Type B pancreatic cell (in vitro differentiated cells): Measurements from ENCODE around the gene SGSH. TPM values are rescaled to one million over a fixed set of nuclear protein-coding genes. Genes with fewer than 3 reads are reported as not detected.
"Not testable (repeated sequence)": the region's sequence is repeated elsewhere in the genome, so short reads cannot be mapped to it uniquely, and the experiment has no call there.

Experiments
- DNase-seq: peaks from one replicate; pipeline ENCODE4 v3.0.0; 2021; ENCODE audit warnings: mixed read lengths; ENCODE audit not compliant: unreplicated experiment; ENCODE audit errors: extremely low spot score
- H3K27ac Mint-ChIP-seq: 2 replicates; pipeline ENCODE4 v1.8.0; 2021; ENCODE audit warnings: mild to moderate bottlenecking, mixed read lengths
- H3K27me3 Mint-ChIP-seq: 2 replicates; pipeline ENCODE4 v1.8.0; 2021; ENCODE audit warnings: mixed read lengths
- H3K36me3 Mint-ChIP-seq: 2 replicates; pipeline ENCODE4 v1.8.0; 2021; ENCODE audit warnings: mixed read lengths
- H3K4me1 Mint-ChIP-seq: one replicate; pipeline ENCODE4 v1.8.0; 2021; ENCODE audit warnings: mixed read lengths; ENCODE audit not compliant: unreplicated experiment
- H3K4me3 Mint-ChIP-seq: 2 replicates; pipeline ENCODE4 v1.8.0; 2021; ENCODE audit warnings: mild to moderate bottlenecking, mixed read lengths
- H3K9me3 Mint-ChIP-seq: 2 replicates; pipeline ENCODE4 v1.8.0; 2021; ENCODE audit warnings: mixed read lengths
- CTCF ChIP-seq: fragments of 200-600 bp; sonication (generic); conservative IDR thresholded peaks from 2 replicates; pipeline ENCODE4 v1.5.0; 2021; ENCODE audit warnings: antibody characterized with exemption, mild to moderate bottlenecking
- total RNA-seq: library from RNA; stranded (reverse); gene quantifications from 2 replicates; pipeline ENCODE4 v1.2.1, GENCODE V29; 2021; ENCODE audit warnings: low replicate concordance

Gene SGSH
- total RNA-seq, 1 donor from 2014 or later, result 40.5 TPM

GRCh38 chr17:80245566-80246265 lies 25.6 kb upstream of the SGSH start:
- H3K4me3 Mint-ChIP-seq, result no peak overlapping the region
- H3K36me3 Mint-ChIP-seq, result peaks cover 7% of the 10 kb centered on the region
- TF ChIP-seq CTCF, result no peak
- no peak overlapping the region for H3K27ac Mint-ChIP-seq
- DNase-seq, result no peak
- no peaks in the 10 kb centered on the region for H3K4me1 Mint-ChIP-seq
- H3K9me3 Mint-ChIP-seq, result no peaks in the 10 kb centered on the region
- H3K27me3 Mint-ChIP-seq, result no peaks in the 10 kb centered on the region

DNA sequence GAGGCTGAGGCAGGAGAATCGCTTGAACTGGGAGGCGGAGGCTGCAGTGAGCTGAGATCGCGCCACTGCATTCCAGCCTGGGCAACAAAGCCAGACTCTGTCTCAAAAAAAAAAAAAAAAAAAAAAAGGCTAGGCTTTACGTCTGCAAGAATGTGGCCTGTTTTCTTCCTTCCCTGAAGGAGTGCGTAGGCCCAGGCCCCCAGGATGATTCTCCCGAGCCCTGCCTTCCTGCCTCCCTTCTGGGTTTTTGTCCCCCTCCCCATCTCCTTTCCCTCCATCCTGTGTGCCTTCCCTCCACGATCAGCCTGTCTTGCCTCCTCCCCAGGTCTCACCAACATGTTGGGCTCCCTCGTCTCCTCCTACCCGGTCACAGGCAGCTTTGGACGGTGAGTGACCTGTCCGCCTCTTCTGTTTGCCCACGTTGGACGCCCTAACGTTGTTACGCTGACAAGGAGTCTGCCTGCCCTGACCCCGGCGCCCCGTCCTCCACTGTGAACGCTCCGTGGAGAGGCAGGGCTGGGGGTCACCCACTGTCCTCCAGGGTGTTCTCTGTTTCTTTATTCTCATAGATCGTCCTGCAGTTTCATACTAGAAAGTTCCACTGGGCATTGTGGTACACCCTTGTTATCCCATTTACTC lies 24.9 kb upstream of the SGSH start:
- no peak overlapping the region for H3K27ac Mint-ChIP-seq
- H3K36me3 Mint-ChIP-seq, result peaks cover 7% of the 10 kb centered on the region
- no peaks in the 10 kb centered on the region for H3K27me3 Mint-ChIP-seq
- no peaks in the 10 kb centered on the region for H3K9me3 Mint-ChIP-seq
- no peak for DNase-seq
- no peaks in the 10 kb centered on the region for H3K4me1 Mint-ChIP-seq
- no peak for TF ChIP-seq CTCF
- no peak overlapping the region for H3K4me3 Mint-ChIP-seq

DNA sequence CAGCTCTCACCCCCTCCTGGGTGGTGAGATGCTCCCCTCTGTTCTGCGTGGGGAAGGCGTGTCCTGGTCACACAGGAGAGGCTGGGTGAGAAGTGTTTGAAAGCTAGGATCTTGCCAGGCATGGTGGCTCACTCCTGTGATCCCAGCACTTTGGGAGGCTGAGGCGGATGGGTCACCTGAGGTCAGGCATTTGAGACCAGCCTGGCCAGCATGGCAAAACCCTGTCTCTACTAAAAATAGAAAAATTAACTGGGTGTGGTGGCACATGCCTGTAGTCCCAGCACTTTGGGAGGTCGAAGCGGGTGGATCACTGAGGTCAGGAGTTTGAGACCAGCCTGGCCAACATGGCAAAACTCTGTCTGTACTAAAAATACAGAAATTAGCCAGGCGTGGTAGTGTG lies 24.3 kb upstream of the SGSH start:
- not testable (repeated sequence) for H3K27ac Mint-ChIP-seq, H3K27me3 Mint-ChIP-seq, DNase-seq, H3K36me3 Mint-ChIP-seq, H3K4me3 Mint-ChIP-seq, H3K4me1 Mint-ChIP-seq, H3K9me3 Mint-ChIP-seq

GRCh38 chr17:80243526-80244433 lies 23.6 kb upstream of the SGSH start:
- TF ChIP-seq CTCF, result no peak
- no peaks in the 10 kb centered on the region for H3K27me3 Mint-ChIP-seq
- H3K9me3 Mint-ChIP-seq, result no peaks in the 10 kb centered on the region
- no peaks in the 10 kb centered on the region for H3K4me1 Mint-ChIP-seq
- H3K4me3 Mint-ChIP-seq, result no peak overlapping the region
- no peak overlapping the region for H3K27ac Mint-ChIP-seq
- peaks cover 7% of the 10 kb centered on the region for H3K36me3 Mint-ChIP-seq
- no peak for DNase-seq

GRCh38 chr17:80242505-80242904 lies 22.4 kb upstream of the SGSH start:
- no peaks in the 10 kb centered on the region for H3K27me3 Mint-ChIP-seq
- H3K36me3 Mint-ChIP-seq, result peaks cover 15% of the 10 kb centered on the region
- no peak for TF ChIP-seq CTCF
- H3K27ac Mint-ChIP-seq, result no peak overlapping the region
- no peak overlapping the region for H3K4me3 Mint-ChIP-seq
- H3K4me1 Mint-ChIP-seq, result no peaks in the 10 kb centered on the region
- DNase-seq, result no peak
- H3K9me3 Mint-ChIP-seq, result no peaks in the 10 kb centered on the region

- no peaks in the 10 kb centered on the region for H3K9me3 Mint-ChIP-seq
- no peak for DNase-seq
- no peak for TF ChIP-seq CTCF
- peaks cover 31% of the 10 kb centered on the region for H3K36me3 Mint-ChIP-seq
- H3K4me1 Mint-ChIP-seq, result no peaks in the 10 kb centered on the region
- no peaks in the 10 kb centered on the region for H3K27me3 Mint-ChIP-seq
- no peak overlapping the region for H3K4me3 Mint-ChIP-seq
- H3K27ac Mint-ChIP-seq, result no peak overlapping the region
Observed at GRCh38 chr17:80237386-80237785, 17.3 kb upstream of the SGSH start.
